Gastrocnemius medialis (tissue), 4 donors: Measurements from ENCODE around the gene MEGF11. TPM values are rescaled to one million over a fixed set of nuclear protein-coding genes. Genes with fewer than 3 reads are reported as not detected.

ENCODE experiments used
- ATAC-seq, 2 donors: fragments of 150-250 bp; one replicate each; pipeline ENCODE4 v1.9.1; 2016
- DNase-seq, 2 donors: peaks; one replicate each; pipeline ENCODE4 v3.0.0-alpha.2; 2019
- H3K27ac ChIP-seq, 4 donors: fragments of 200-600 bp; sonication (generic); 1 replicate in 1 of 4; 2 replicates in 3 of 4; pipeline ENCODE4 v1.5.1; 2016 to 2018; ENCODE audit warnings: mild to moderate bottlenecking in 2 of 4, moderate library complexity in 1 of 4
- H3K27me3 ChIP-seq, 3 donors: fragments of 200-600 bp; sonication (generic) in 2 of 3; 1 replicate in 1 of 3; 2 replicates in 2 of 3; pipeline versions ENCODE4 v1.5.1 to v1.6.0; 2016 to 2019; ENCODE audit warnings: mild to moderate bottlenecking in 1 of 3, moderate library complexity in 1 of 3
- H3K36me3 ChIP-seq, 2 donors: fragments of 200-600 bp; sonication (generic) in 1 of 2; one replicate each; pipeline ENCODE4 v1.5.1; 2017 to 2018
- H3K4me1 ChIP-seq, 2 donors: fragments of 200-600 bp; sonication (generic) in 1 of 2; one replicate each; pipeline ENCODE4 v1.5.1; 2016 to 2017; ENCODE audit warnings: mild to moderate bottlenecking in 2 of 2
- H3K4me3 ChIP-seq, 4 donors: fragments of 200-600 bp; sonication (generic) in 3 of 4; 1 replicate in 1 of 4; 2 replicates in 3 of 4; pipeline ENCODE4 v1.5.1; 2016 to 2019; ENCODE audit warnings: mild to moderate bottlenecking in 2 of 4
- H3K9me3 ChIP-seq, 3 donors: fragments of 200-600 bp; sonication (generic) in 2 of 3; 1 replicate in 1 of 3; 2 replicates in 2 of 3; pipeline ENCODE4 v1.5.1; 2016 to 2019
- CTCF ChIP-seq, 5 experiments: fragments of 450-650 bp in 3 of 5; fragments of 200-600 bp in 2 of 5; sonication (generic) in 2 of 5; IDR thresholded peaks in 4 of 5; conservative IDR thresholded peaks in 1 of 5; 1 replicate in 4 of 5; 2 replicates in 1 of 5; pipeline ENCODE4 v1.5.1; 2016 to 2019; ENCODE audit warnings: antibody characterized with exemption in 5 of 5, mild to moderate bottlenecking in 3 of 5, moderate library complexity in 3 of 5
- POLR2A ChIP-seq, 2 donors: fragments of 450-650 bp; IDR thresholded peaks; one replicate each; pipeline ENCODE4 v1.6.1; 2017; ENCODE audit warnings: antibody characterized with exemption in 2 of 2, mild to moderate bottlenecking in 2 of 2, moderate library complexity in 2 of 2
- in situ Hi-C, 4 donors: fragments of 200-750 bp; cut with MboI; loops; one replicate each; pipeline versions ENCODE4 v1.15.0 to v1.8.0; 2017; ENCODE audit warnings: low sequenced_read_pairs in 4 of 4
- intact Hi-C: fragments of 100-400 bp; cut with DNase I; formaldehyde crosslinking; loops from one replicate; pipeline ENCODE4 v1.15.1; 2023; ENCODE audit warnings: low total_unique reads
- total RNA-seq, 4 donors: library from RNA; depleted of rRNA; stranded (reverse); fragments of >200 nt; gene quantifications; one replicate each; pipeline versions ENCODE4 v1.1.0 to v1.2.3, GENCODE V29; 2016

Gene MEGF11
- total RNA-seq, 4 donors from 2014 or later: not detected

- intact Hi-C loops: no loop called here
- H3K4me3 ChIP-seq: no peak overlapping the region
- no peaks in the 10 kb centered on the region for H3K9me3 ChIP-seq
- H3K4me1 ChIP-seq: no peaks in the 10 kb centered on the region
- H3K27ac ChIP-seq: no peak overlapping the region
- DNase-seq (no peak), ATAC-seq (no peak)
- in situ Hi-C loops: no loop called here
- peaks cover 0 to 3% (median 0%) of the 10 kb centered on the region in 3 donors for H3K27me3 ChIP-seq
- TF ChIP-seq CTCF (IDR thresholded peaks at IDR 0.05 in 4 of 5, conservative IDR thresholded peaks at IDR 0.05 in 1 of 5) (no peak), POLR2A (IDR thresholded peaks at IDR 0.05) (no peak)
- no peaks in the 10 kb centered on the region for H3K36me3 ChIP-seq
These were observed 234.2 kb downstream of the MEGF11 start for GRCh38 chr15:66019368-66019767.

GRCh38 chr15:66018488-66018797 lies 235.1 kb downstream of the MEGF11 start:
- in situ Hi-C loops: no loop called here
- TF ChIP-seq POLR2A (IDR thresholded peaks at IDR 0.05) (no peak), CTCF (IDR thresholded peaks at IDR 0.05 in 4 of 5, conservative IDR thresholded peaks at IDR 0.05 in 1 of 5) (no peak)
- Histone ChIP-seq H3K36me3 (no peaks in the 10 kb centered on the region), H3K4me3 (no peak overlapping the region), H3K4me1 (no peaks in the 10 kb centered on the region), H3K27ac (no peak overlapping the region), H3K27me3 (peaks cover 0 to 3% (median 0%) of the 10 kb centered on the region in 3 donors), H3K9me3 (no peaks in the 10 kb centered on the region)
- intact Hi-C loops: no loop called here
- no peak for ATAC-seq
- no peak for DNase-seq

GRCh38 chr15:66017792-66018487 lies 235.6 kb downstream of the MEGF11 start:
- ATAC-seq: no peak
- no peaks in the 10 kb centered on the region for H3K36me3 ChIP-seq
- in situ Hi-C loops: no loop called here
- no peak overlapping the region for H3K4me3 ChIP-seq
- peaks cover 0 to 3% (median 0%) of the 10 kb centered on the region in 3 donors for H3K27me3 ChIP-seq
- intact Hi-C loops: no loop called here
- H3K9me3 ChIP-seq: no peaks in the 10 kb centered on the region
- H3K27ac ChIP-seq: no peak overlapping the region
- H3K4me1 ChIP-seq: no peaks in the 10 kb centered on the region
- DNase-seq: no peak
- TF ChIP-seq CTCF (IDR thresholded peaks at IDR 0.05 in 4 of 5, conservative IDR thresholded peaks at IDR 0.05 in 1 of 5) (no peak), POLR2A (IDR thresholded peaks at IDR 0.05) (no peak)

GRCh38 chr15:66017000-66017399 lies 236.6 kb downstream of the MEGF11 start:
- Histone ChIP-seq H3K4me3 (no peak overlapping the region), H3K36me3 (no peaks in the 10 kb centered on the region), H3K27me3 (peaks cover 0 to 3% (median 0%) of the 10 kb centered on the region in 3 donors), H3K4me1 (no peaks in the 10 kb centered on the region), H3K9me3 (no peaks in the 10 kb centered on the region), H3K27ac (no peak overlapping the region)
- intact Hi-C loops: no loop called here
- in situ Hi-C loops: no loop called here
- TF ChIP-seq POLR2A (IDR thresholded peaks at IDR 0.05) (no peak), CTCF (IDR thresholded peaks at IDR 0.05 in 4 of 5, conservative IDR thresholded peaks at IDR 0.05 in 1 of 5) (no peak)
- DNase-seq (no peak), ATAC-seq (no peak)

- no peak overlapping the region for H3K27ac ChIP-seq
- TF ChIP-seq POLR2A (IDR thresholded peaks at IDR 0.05): no peak
- no peak for TF ChIP-seq CTCF (IDR thresholded peaks at IDR 0.05 in 4 of 5, conservative IDR thresholded peaks at IDR 0.05 in 1 of 5)
- in situ Hi-C loops: no loop called here
- DNase-seq (no peak), ATAC-seq (no peak)
- intact Hi-C loops: no loop called here
- peaks cover 0 to 3% (median 0%) of the 10 kb centered on the region in 3 donors for H3K27me3 ChIP-seq
- no peaks in the 10 kb centered on the region for H3K9me3 ChIP-seq
- no peaks in the 10 kb centered on the region for H3K36me3 ChIP-seq
- H3K4me1 ChIP-seq: no peaks in the 10 kb centered on the region
- no peak overlapping the region for H3K4me3 ChIP-seq
These were observed 237.4 kb downstream of the MEGF11 start for GRCh38 chr15:66016199-66016598.
